Astrocyte (in vitro differentiated cells and primary cell): Measurements from ENCODE around the gene SREBF2. TPM values are rescaled to one million over a fixed set of nuclear protein-coding genes. Genes with fewer than 3 reads are reported as not detected.

Source experiments
- DNase-seq: peaks from one replicate; pipeline ENCODE4 v3.0.0-alpha.2; 2010; ENCODE audit warnings: low read depth
- FAIRE-seq: peaks from 2 replicates; lab custom pipeline; 2011; peaks lifted over from hg19 to GRCh38; lab: Jason Lieb, UNC
- H2AFZ ChIP-seq: 2 replicates; pipeline ENCODE4 v1.6.0; 2012; ENCODE audit warnings: low read depth, low read length, inconsistent platforms
- H3K27ac ChIP-seq: 2 replicates; pipeline ENCODE4 v1.5.1; 2011; ENCODE audit warnings: low read depth, low read length, inconsistent platforms
- H3K27me3 ChIP-seq: 2 replicates; pipeline ENCODE4 v1.6.0; 2011; ENCODE audit warnings: low read length, inconsistent platforms; ENCODE audit not compliant: insufficient read depth
- H3K36me3 ChIP-seq: 2 replicates; pipeline ENCODE4 v1.5.1; 2011; ENCODE audit warnings: low read length, inconsistent platforms; ENCODE audit not compliant: insufficient read depth
- H3K4me1 ChIP-seq: 2 replicates; pipeline ENCODE4 v1.5.1; 2011; ENCODE audit warnings: low read length, inconsistent platforms; ENCODE audit not compliant: insufficient read depth
- H3K4me2 ChIP-seq: 2 replicates; pipeline ENCODE4 v1.6.0; 2012; ENCODE audit warnings: low read length, inconsistent platforms
- H3K4me3 ChIP-seq: 2 replicates; pipeline ENCODE4 v1.5.1; 2011; ENCODE audit warnings: low read depth, mild to moderate bottlenecking, low read length, inconsistent platforms; ENCODE audit not compliant: insufficient read depth
- H3K79me2 ChIP-seq: 2 replicates; pipeline ENCODE4 v1.6.0; 2012; ENCODE audit warnings: mild to moderate bottlenecking, low read length, inconsistent platforms; ENCODE audit not compliant: insufficient read depth
- H3K9ac ChIP-seq: 2 replicates; pipeline ENCODE4 v1.6.0; 2012; ENCODE audit warnings: mild to moderate bottlenecking, low read length, inconsistent platforms
- H3K9me3 ChIP-seq: 2 replicates; pipeline ENCODE4 v1.5.1; 2012; ENCODE audit warnings: low read depth, mild to moderate bottlenecking, low read length, inconsistent platforms; ENCODE audit not compliant: insufficient read depth
- H4K20me1 ChIP-seq: 2 replicates; pipeline ENCODE4 v1.6.0; 2012; ENCODE audit warnings: low read length, inconsistent platforms; ENCODE audit not compliant: insufficient read depth
- H3K27ac Mint-ChIP-seq: one replicate; pipeline ENCODE4 v1.8.0; 2021; ENCODE audit warnings: mild to moderate bottlenecking, mixed read lengths; ENCODE audit not compliant: unreplicated experiment
- H3K27me3 Mint-ChIP-seq: one replicate; pipeline ENCODE4 v1.8.0; 2021; ENCODE audit warnings: low read depth, mixed read lengths; ENCODE audit not compliant: unreplicated experiment
- H3K36me3 Mint-ChIP-seq: one replicate; pipeline ENCODE4 v1.8.0; 2021; ENCODE audit warnings: low read depth, mixed read lengths; ENCODE audit not compliant: unreplicated experiment
- H3K4me1 Mint-ChIP-seq: one replicate; pipeline ENCODE4 v1.8.0; 2021; ENCODE audit warnings: low read depth, mixed read lengths; ENCODE audit not compliant: unreplicated experiment
- H3K4me3 Mint-ChIP-seq: one replicate; pipeline ENCODE4 v1.8.0; 2021; ENCODE audit warnings: mild to moderate bottlenecking, moderate library complexity, mixed read lengths; ENCODE audit not compliant: unreplicated experiment
- H3K9me3 Mint-ChIP-seq: one replicate; pipeline ENCODE4 v1.8.0; 2021; ENCODE audit warnings: mild to moderate bottlenecking, mixed read lengths; ENCODE audit not compliant: unreplicated experiment
- CTCF ChIP-seq: IDR thresholded peaks from 2 replicates; pipeline ENCODE4 v1.5.1; 2011; ENCODE audit warnings: low read depth, mild to moderate bottlenecking, inconsistent platforms, low read length, moderate library complexity; ENCODE audit not compliant: insufficient read depth
- EZH2 ChIP-seq: IDR thresholded peaks from 2 replicates; pipeline ENCODE4 v1.6.1; 2012; ENCODE audit warnings: mild to moderate bottlenecking, low read length, inconsistent platforms; ENCODE audit not compliant: insufficient read depth
- total RNA-seq: library from RNA; stranded (reverse); gene quantifications from 2 replicates; pipeline ENCODE4 v1.2.1, GENCODE V29; 2021

Gene SREBF2
- total RNA-seq, 1 donor from 2014 or later, result 83.9 TPM

GRCh38 chr22:41912338-41913039 lies 79.6 kb downstream of the SREBF2 start:
- Histone ChIP-seq H3K4me2 (no peak overlapping the region), H3K9ac (no peak overlapping the region), H3K79me2 (no peaks in the 10 kb centered on the region), H3K27me3 (peaks cover 57% of the 10 kb centered on the region), H3K36me3 (no peaks in the 10 kb centered on the region), H2AFZ (no peak overlapping the region), H3K4me1 (peaks cover 15% of the 10 kb centered on the region), H3K27ac (no peak overlapping the region), H3K9me3 (no peaks in the 10 kb centered on the region), H4K20me1 (peaks cover 47% of the 10 kb centered on the region), H3K4me3 (no peak overlapping the region)
- Mint-ChIP-seq H3K4me1 (no peaks in the 10 kb centered on the region), H3K9me3 (peaks cover 2% of the 10 kb centered on the region), H3K27ac (peak overlapping the region; percentile 50), H3K4me3 (no peak overlapping the region), H3K36me3 (peaks cover 2% of the 10 kb centered on the region), H3K27me3 (peaks cover 46% of the 10 kb centered on the region)
- TF ChIP-seq CTCF (no peak), EZH2 (no peak)
- FAIRE-seq (no peak), DNase-seq (no peak)

GRCh38 chr22:41913040-41913719 lies 80.3 kb downstream of the SREBF2 start:
- peaks cover 15% of the 10 kb centered on the region for H3K4me1 ChIP-seq
- no peak overlapping the region for H3K27ac ChIP-seq
- no peak for DNase-seq
- H3K9ac ChIP-seq, result no peak overlapping the region
- H3K27me3 ChIP-seq, result peaks cover 58% of the 10 kb centered on the region
- H4K20me1 ChIP-seq, result peaks cover 40% of the 10 kb centered on the region
- no peaks in the 10 kb centered on the region for H3K79me2 ChIP-seq
- Mint-ChIP-seq H3K27me3 (peaks cover 50% of the 10 kb centered on the region), H3K4me3 (no peak overlapping the region), H3K27ac (no peak overlapping the region), H3K4me1 (peaks cover 3% of the 10 kb centered on the region), H3K36me3 (no peaks in the 10 kb centered on the region), H3K9me3 (peaks cover 2% of the 10 kb centered on the region)
- no peak overlapping the region for H2AFZ ChIP-seq
- TF ChIP-seq CTCF, result no peak
- peak; percentile 53 for TF ChIP-seq EZH2
- no peak overlapping the region for H3K4me2 ChIP-seq
- no peaks in the 10 kb centered on the region for H3K36me3 ChIP-seq
- FAIRE-seq, result no peak
- H3K9me3 ChIP-seq, result no peaks in the 10 kb centered on the region
- no peak overlapping the region for H3K4me3 ChIP-seq
